GM21390 (cell line): Measurements from ENCODE around the gene ASCC2.

Experiments used
- ATAC-seq: cut with Tn5 transposase; IDR thresholded peaks from one replicate; pipeline ENCODE4 v1.9.1; 2021; ENCODE audit not compliant: unreplicated experiment

The ASCC2 gene

GRCh38 chr22:29790061-29790460 lies 48.0 kb downstream of the ASCC2 start:
- no peak for ATAC-seq

GRCh38 chr22:29788339-29789279 lies 49.5 kb downstream of the ASCC2 start:
- no peak for ATAC-seq

GRCh38 chr22:29787371-29787980 lies 50.6 kb downstream of the ASCC2 start:
- ATAC-seq = no peak

- ATAC-seq = no peak
Measured at GRCh38 chr22:29786031-29786430, 52.0 kb downstream of the ASCC2 start.

- no peak for ATAC-seq
Measured at GRCh38 chr22:29784451-29785361, 53.4 kb downstream of the ASCC2 start.

- no peak for ATAC-seq
Measured at GRCh38 chr22:29782061-29782845, 55.8 kb downstream of the ASCC2 start.

- ATAC-seq = no peak
Measured at GRCh38 chr22:29780748-29781676, 57.1 kb downstream of the ASCC2 start.

GRCh38 chr22:29780220-29780619 lies 57.9 kb downstream of the ASCC2 start:
- ATAC-seq = no peak

GRCh38 chr22:29773233-29773632 lies 64.8 kb downstream of the ASCC2 start:
- no peak for ATAC-seq

GRCh38 chr22:29772170-29772641 lies 65.9 kb downstream of the ASCC2 start:
- no peak for ATAC-seq

GRCh38 chr22:29769723-29770321 lies 68.3 kb downstream of the ASCC2 start:
- ATAC-seq = no peak

- ATAC-seq = no peak
Measured at GRCh38 chr22:29768052-29768693, 69.9 kb downstream of the ASCC2 start.

GRCh38 chr22:29767171-29768051 lies 70.7 kb downstream of the ASCC2 start, which contains the start of gene UQCR10:
UQCR10 (plus strand) TSS chr22:29767369; CDS start chr22:29767399, 30 bp downstream.
- peak; percentile 56 for ATAC-seq

- peak; percentile 81 for ATAC-seq
Measured at GRCh38 chr22:29766632-29767170, 71.4 kb downstream of the ASCC2 start, which contains the start of gene ZMAT5. ZMAT5 (minus strand) TSS chr22:29767007; CDS start chr22:29748544, 18,463 bp downstream.

- ATAC-seq = peak; percentile 19
Measured at GRCh38 chr22:29765905-29766631, 72.0 kb downstream of the ASCC2 start.

- ATAC-seq = no peak
Measured at GRCh38 chr22:29762263-29762662, 75.8 kb downstream of the ASCC2 start.
